DMS153 (cell line): ENCODE data around the gene SMC1B.
"Not testable (repeated sequence)": the region's sequence is repeated elsewhere in the genome, so short reads cannot be mapped to it uniquely, and the experiment has no call there.

Experiments
- DNase-seq: peaks from one replicate; lab custom pipeline; 2025; lab: John Stamatoyannopoulos, UW

Gene SMC1B

GRCh38 chr22:45442116-45442515 lies 28.7 kb upstream of the SMC1B start:
- DNase-seq = no peak

GRCh38 chr22:45441138-45441537 lies 27.7 kb upstream of the SMC1B start:
- peak; percentile 44 for DNase-seq

DNA sequence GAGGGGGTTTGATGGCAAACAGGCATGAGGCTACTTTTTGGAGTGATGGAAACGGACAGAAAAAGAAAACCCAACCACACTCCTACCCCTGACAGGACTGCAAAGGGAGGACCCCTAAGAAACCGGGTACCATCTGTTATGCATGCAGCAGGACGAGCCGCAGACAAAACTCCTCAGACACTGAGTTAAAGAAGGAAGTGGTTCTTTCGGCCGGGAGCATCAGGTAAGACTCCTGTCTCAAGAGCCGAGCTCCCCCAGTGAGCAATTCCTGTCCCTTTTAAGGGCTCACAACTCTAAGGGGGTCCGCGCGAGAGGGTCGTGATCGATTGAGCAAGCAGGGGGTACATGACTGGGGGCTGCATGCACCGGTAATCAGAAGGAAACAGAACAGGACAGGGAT lies 27.3 kb upstream of the SMC1B start:
- peak; percentile 3 for DNase-seq

DNA sequence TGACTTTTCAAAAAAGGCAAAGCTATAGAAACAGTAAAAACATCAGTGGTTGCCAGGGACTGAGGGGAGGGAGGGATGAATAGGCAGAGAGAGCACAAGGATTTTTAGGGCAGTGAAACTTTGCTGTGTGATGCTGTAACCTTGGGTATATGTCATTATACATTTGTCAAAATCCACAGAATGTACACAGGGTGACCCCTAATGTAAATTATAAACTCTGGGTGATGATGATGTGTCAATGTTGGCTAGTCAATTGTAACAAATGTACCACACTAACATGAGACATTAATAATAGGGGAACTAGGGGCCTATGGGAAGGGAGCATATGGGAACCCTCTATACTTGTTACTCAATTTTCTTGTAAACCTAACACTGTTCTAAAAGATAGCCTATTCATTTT lies 24.9 kb upstream of the SMC1B start:
- no peak for DNase-seq

GRCh38 chr22:45436871-45437517 lies 23.6 kb upstream of the SMC1B start:
- not testable (repeated sequence) for DNase-seq

DNA sequence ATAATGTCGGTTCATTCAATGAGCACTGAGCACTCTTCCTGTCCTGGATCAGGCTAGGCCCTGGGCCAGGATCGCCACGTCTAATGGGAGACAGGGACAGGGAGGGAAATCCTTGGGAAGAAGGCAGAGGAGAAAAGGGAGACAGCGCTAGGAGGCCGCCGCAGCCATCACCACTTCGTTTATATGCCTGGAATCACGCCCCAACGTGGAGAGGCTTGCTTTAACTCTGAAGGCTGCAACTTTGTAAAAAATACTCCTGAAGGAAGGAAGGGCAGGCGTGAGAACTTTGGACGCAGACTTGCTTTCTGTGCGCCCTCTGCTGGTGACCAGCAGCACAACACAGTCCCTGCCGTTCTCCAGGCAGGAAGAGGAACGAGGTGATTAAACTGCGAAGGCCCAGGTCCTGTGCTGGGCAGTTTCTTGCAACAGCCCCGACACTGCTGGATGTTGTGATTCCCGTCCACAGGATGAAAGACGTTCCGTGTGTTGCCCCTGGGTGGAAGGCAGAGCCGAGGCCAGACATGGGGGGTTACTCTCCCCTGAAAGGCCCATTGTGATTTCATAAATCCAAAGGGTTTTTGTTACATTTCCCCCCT lies 22.2 kb upstream of the SMC1B start:
- peak; percentile 63 for DNase-seq

GRCh38 chr22:45434981-45435380 lies 21.6 kb upstream of the SMC1B start:
- no peak for DNase-seq

- DNase-seq = no peak
Measured at GRCh38 chr22:45430871-45431270, 17.5 kb upstream of the SMC1B start.

DNA sequence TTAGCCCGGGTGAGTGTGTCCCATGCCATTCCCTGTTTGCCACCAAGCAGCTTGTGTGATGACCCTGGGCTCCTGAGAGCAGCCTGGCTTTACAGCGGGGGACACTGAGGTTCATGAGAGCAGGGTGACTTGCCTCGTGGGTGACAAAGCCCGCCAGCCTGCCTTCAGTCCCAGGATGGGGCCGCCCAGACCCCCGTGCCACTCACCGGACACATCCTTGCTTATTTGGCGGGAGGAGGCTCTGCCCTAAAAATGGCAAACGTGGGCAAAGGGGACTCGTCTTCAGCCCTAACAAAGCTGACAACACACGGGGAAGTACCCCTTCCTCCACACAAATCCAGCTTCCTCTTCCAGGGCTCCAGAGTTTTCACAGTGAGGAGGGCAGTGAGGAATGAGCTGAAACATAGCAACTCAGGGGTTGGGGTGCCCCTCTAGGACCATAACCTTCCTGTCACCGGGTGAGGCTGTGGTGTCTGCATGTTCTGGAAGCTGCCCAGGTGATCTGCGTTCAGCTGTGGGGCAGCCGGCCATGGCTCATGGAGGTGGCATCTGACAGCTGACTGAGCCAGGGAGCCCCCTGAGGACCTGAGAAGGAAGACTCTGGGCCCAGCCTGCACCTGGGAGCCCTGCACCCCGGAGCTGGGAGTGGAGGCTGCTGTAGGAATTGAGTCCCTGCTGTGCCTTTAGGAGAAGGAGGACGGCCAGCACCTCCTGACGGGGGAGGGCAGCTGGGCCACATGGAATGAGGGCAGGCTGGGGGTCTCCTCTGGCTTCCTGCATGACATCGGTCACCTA lies 16.8 kb upstream of the SMC1B start:
- no peak for DNase-seq

- no peak for DNase-seq
Measured at GRCh38 chr22:45429424-45429823, 16.0 kb upstream of the SMC1B start.

DNA sequence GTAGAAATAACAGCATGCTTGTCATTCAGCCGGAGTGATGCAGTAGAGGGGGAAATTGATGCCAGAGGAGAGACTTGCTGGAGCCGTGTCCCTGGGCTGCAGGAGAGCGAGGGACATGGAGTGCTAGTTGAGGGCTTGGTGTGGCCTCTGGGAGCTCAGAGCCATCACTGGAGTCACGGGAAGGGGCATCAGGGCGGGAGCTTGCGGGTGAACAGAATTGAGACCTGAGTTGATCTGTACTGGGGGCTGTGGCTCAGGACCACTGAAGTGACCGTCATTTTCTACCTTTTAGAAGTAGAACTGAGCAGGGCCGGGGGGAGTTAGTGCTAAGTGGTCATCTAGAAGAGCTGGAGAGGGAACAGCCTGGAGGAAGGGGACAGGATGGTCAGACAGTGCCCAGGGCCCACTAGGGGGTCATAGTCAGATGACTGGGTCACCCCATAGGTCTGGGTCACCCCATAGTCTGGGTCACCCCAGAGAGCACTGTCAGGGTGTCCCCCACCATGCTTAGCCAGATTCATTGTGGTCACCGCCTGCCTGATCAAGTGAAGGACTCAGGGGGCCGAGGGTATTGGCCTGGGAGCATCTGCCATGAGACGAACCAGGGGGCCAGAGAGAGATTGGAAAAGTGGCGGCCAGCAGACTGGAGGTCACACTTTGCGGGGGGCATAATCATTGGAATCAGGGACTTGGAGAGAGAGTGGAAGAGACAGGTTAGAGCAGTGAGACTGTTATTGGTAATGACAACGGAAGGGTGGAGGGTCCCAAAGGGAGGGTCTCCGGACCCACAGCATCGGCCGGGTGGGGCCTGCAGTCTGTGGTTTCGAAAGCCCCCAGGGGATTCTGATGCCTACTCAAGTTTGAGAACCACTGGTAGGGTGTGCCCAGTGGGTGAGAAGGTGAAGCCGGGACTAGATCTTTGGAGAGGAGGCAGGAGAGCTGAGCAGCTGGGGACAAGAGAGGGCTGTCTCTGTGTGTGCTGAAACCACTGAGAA lies 15.3 kb upstream of the SMC1B start:
- DNase-seq = no peak

DNA sequence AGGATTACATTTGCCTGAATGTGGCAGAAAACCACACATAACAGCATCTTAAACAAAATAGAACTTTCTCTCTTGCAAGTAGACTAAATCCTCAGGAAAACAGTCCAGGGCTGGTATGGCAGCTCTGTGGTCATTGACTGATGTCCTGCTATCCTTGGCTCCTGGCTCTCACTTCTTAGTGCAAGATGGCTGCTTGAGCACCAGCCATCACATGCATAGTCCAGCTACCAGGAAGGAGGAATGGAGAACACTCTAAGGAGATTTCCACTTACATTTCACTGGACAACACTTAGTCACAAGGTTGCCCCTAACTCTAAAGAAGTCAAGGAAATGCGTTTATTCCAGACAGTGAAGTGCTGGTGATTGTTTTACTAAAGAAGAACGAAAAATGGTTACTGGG lies 13.7 kb upstream of the SMC1B start:
- DNase-seq = no peak

GRCh38 chr22:45426387-45426786 lies 13.0 kb upstream of the SMC1B start:
- DNase-seq = no peak

DNA sequence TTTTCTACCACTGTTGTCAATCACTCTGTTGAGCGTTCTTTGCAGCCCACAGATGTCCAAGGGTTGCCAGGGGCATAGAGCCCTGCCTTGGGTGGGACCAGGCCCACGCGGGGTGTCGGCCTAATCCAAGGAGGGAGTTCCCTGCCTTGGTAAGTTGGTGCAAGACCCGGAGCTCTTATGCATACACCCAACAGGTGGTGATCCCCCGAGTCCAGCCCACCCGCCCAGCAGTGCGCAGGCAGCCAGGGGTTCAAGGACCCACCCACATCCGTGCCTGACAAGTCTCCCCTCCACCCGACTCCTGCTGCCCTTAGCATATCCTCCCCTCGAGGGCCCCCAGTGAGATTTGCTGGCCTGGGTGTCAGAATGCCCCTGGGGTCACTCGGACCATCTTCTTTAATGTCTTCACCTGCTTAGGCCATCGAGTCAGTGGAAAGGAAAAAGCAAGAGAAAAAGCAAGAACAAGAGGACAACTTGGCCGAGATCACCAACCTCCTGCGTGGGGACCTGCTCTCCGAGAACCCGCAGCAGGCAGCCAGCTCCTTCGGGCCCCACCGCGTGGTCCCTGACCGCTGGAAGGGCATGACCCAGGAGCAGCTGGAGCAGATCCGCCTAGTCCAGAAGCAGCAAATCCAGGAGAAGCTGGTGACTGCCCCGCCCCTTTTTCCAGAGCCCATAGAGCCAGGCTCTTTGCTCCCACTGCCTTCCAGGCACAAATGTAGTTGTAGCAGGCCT lies 12.3 kb upstream of the SMC1B start:
- DNase-seq = no peak

- no peak for DNase-seq
Measured at GRCh38 chr22:45425101-45425500, 11.7 kb upstream of the SMC1B start.

DNA sequence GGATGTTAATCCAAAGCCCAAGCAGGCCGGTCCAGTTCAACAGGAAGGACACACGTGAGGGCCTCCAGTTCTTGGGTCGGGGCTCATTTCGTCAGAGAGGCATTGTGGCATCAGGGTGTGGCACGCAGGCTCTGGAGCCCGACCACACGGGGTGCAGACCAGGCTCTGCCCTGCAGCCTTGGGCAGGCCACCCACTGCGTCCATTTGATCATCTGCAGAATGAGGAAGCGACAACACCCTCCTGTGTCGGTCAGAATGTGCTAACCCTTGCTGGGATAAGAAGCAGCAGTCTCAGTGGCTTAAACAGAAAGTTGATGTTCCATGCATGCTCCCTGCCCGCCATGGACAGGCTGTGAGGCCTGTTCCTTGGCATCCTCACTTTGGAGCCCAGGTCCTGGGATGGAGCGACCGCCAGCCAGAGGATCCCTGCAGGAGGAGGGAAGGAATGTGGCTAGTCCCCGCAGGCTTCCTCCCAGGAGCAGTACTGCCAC lies 10.9 kb upstream of the SMC1B start:
- no peak for DNase-seq

DNA sequence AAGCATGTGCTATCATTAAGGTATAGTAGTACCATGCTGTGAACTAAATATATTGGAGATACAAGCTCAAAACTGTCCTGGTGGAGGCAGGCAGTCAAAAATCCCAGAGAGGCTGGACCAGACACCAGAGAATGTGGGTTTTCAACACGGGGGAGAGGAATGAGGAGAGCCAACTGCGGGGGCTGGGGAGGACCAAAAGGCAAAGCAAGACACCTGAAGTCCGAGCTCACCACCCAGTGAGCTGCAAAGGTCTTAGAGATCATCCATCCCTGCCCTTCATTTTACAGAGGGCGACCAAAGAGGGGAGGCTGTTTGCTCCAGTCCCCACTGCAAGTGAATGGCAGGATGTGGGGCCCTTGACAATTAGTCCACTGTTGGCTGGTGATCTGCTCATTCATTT lies 10.1 kb upstream of the SMC1B start:
- no peak for DNase-seq

DNA sequence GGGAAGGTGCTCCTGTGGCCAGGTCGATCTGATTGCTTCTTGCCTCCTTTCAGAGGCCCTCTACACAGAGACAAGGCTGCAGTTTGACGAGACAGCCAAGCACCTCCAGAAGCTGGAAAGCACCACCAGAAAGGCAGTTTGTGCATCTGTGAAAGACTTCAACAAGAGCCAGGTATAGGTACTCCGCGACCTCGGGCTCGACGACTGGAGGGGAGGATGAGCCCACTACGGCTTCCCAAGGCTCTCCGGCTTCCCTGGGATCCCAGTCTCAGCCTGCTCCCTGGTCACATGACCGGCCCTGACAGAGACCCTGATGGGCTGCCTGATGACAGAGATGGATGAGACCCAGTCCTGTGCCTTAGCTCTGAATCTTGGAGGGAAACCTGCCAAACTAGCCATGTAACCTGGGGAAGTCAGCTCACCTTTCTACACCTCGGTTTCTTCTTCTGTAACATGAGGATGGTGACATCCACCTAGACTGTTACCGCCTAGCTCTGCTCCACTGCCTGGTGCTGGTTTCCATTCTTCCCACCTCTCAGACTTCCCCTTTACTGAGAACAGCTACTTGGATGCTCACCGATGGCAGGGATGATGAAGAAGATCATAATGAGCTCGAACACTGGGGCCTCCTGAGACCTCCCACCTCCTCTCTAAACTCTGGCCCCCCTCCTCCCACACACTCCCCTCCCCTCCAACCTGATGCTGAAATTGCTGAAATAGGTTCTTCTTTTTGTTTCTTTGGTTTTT lies 9.0 kb upstream of the SMC1B start:
- DNase-seq = no peak

- DNase-seq = no peak
Measured at GRCh38 chr22:45421349-45422055, 8.1 kb upstream of the SMC1B start.

- DNase-seq = no peak
Measured at GRCh38 chr22:45420539-45420938, 7.1 kb upstream of the SMC1B start.
